ENCODE measurements around the gene FHOD3. TPM values are rescaled to one million over a fixed set of nuclear protein-coding genes. Genes with fewer than 3 reads are reported as not detected.
"Not testable (repeated sequence)": the region's sequence is repeated elsewhere in the genome, so short reads cannot be mapped to it uniquely, and the experiment has no call there.

Gene FHOD3
- total RNA-seq, 2 donors from 2014 or later: not detected

- Mint-ChIP-seq H3K27ac (no peak overlapping the region), H3K36me3 (no peaks in the 10 kb centered on the region), H3K27me3 (peaks cover 0 to 2% of the 10 kb centered on the region in 2 donors), H3K4me3 (no peak overlapping the region), H3K9me3 (no peaks in the 10 kb centered on the region), H3K4me1 (ENCODE audit: low read depth in 2 of 2) (no peaks in the 10 kb centered on the region)
- ATAC-seq (no peak), DNase-seq (ENCODE audit: low spot score) (no peak)
Measured at GRCh38 chr18:36459786-36460185, 162.3 kb downstream of the FHOD3 start.

GRCh38 chr18:36460324-36460850, 162.9 kb downstream of the FHOD3 start:
- Mint-ChIP-seq H3K27ac (no peak overlapping the region), H3K4me3 (no peak overlapping the region), H3K27me3 (peaks cover 0 to 2% of the 10 kb centered on the region in 2 donors), H3K36me3 (no peaks in the 10 kb centered on the region), H3K4me1 (ENCODE audit: low read depth in 2 of 2) (no peaks in the 10 kb centered on the region), H3K9me3 (no peaks in the 10 kb centered on the region)
- DNase-seq (ENCODE audit: low spot score) (no peak), ATAC-seq (no peak)

GRCh38 chr18:36460854-36461253, 163.3 kb downstream of the FHOD3 start:
- ATAC-seq: peak in 1 of 2 donors; percentile 41
- Mint-ChIP-seq H3K27me3 (peaks cover 0 to 2% of the 10 kb centered on the region in 2 donors), H3K36me3 (no peaks in the 10 kb centered on the region), H3K4me1 (ENCODE audit: low read depth in 2 of 2) (no peaks in the 10 kb centered on the region), H3K9me3 (no peaks in the 10 kb centered on the region), H3K4me3 (no peak overlapping the region), H3K27ac (no peak overlapping the region)
- DNase-seq (ENCODE audit: low spot score): no peak

GRCh38 chr18:36461551-36461987, 164.1 kb downstream of the FHOD3 start:
- Mint-ChIP-seq H3K9me3 (no peaks in the 10 kb centered on the region), H3K27me3 (peaks cover 0 to 2% of the 10 kb centered on the region in 2 donors), H3K27ac (no peak overlapping the region), H3K4me3 (no peak overlapping the region), H3K4me1 (ENCODE audit: low read depth in 2 of 2) (no peaks in the 10 kb centered on the region), H3K36me3 (no peaks in the 10 kb centered on the region)
- ATAC-seq: no peak
- DNase-seq (ENCODE audit: low spot score): no peak

- not testable (repeated sequence) for H3K9me3 Mint-ChIP-seq; H3K36me3 Mint-ChIP-seq; H3K27ac Mint-ChIP-seq; H3K27me3 Mint-ChIP-seq; H3K4me3 Mint-ChIP-seq; ATAC-seq; DNase-seq (ENCODE audit: low spot score); H3K4me1 Mint-ChIP-seq (ENCODE audit: low read depth in 2 of 2)
Measured at GRCh38 chr18:36463516-36463915, 166.0 kb downstream of the FHOD3 start.

- Mint-ChIP-seq H3K4me3 (no peak overlapping the region), H3K9me3 (no peaks in the 10 kb centered on the region), H3K4me1 (ENCODE audit: low read depth in 2 of 2) (no peaks in the 10 kb centered on the region), H3K27ac (no peak overlapping the region), H3K27me3 (no peaks in the 10 kb centered on the region), H3K36me3 (no peaks in the 10 kb centered on the region)
- no peak for ATAC-seq
- no peak for DNase-seq (ENCODE audit: low spot score)
Measured at GRCh38 chr18:36464126-36464651, 166.7 kb downstream of the FHOD3 start.

GRCh38 chr18:36465276-36465675, 167.8 kb downstream of the FHOD3 start:
- H3K36me3 Mint-ChIP-seq: no peaks in the 10 kb centered on the region
- H3K9me3 Mint-ChIP-seq: no peaks in the 10 kb centered on the region
- H3K4me3 Mint-ChIP-seq: no peak overlapping the region
- H3K27ac Mint-ChIP-seq: no peak overlapping the region
- ATAC-seq (no peak), DNase-seq (ENCODE audit: low spot score) (no peak)
- no peaks in the 10 kb centered on the region for H3K27me3 Mint-ChIP-seq
- H3K4me1 Mint-ChIP-seq (ENCODE audit: low read depth in 2 of 2): no peaks in the 10 kb centered on the region

- ATAC-seq: no peak
- no peaks in the 10 kb centered on the region for H3K9me3 Mint-ChIP-seq
- no peaks in the 10 kb centered on the region for H3K36me3 Mint-ChIP-seq
- H3K27me3 Mint-ChIP-seq: no peaks in the 10 kb centered on the region
- no peak overlapping the region for H3K27ac Mint-ChIP-seq
- H3K4me3 Mint-ChIP-seq: no peak overlapping the region
- no peak for DNase-seq (ENCODE audit: low spot score)
- H3K4me1 Mint-ChIP-seq (ENCODE audit: low read depth in 2 of 2): no peaks in the 10 kb centered on the region
Measured at GRCh38 chr18:36465970-36466369, 168.5 kb downstream of the FHOD3 start.

- H3K4me3 Mint-ChIP-seq: no peak overlapping the region
- no peaks in the 10 kb centered on the region for H3K9me3 Mint-ChIP-seq
- no peak overlapping the region for H3K27ac Mint-ChIP-seq
- ATAC-seq: no peak
- no peaks in the 10 kb centered on the region for H3K36me3 Mint-ChIP-seq
- no peak for DNase-seq (ENCODE audit: low spot score)
- H3K27me3 Mint-ChIP-seq: no peaks in the 10 kb centered on the region
- no peaks in the 10 kb centered on the region for H3K4me1 Mint-ChIP-seq (ENCODE audit: low read depth in 2 of 2)
Measured at GRCh38 chr18:36467614-36468013, 170.1 kb downstream of the FHOD3 start.

- Mint-ChIP-seq H3K9me3 (no peaks in the 10 kb centered on the region), H3K36me3 (no peaks in the 10 kb centered on the region), H3K27ac (no peak overlapping the region), H3K27me3 (no peaks in the 10 kb centered on the region), H3K4me1 (ENCODE audit: low read depth in 2 of 2) (no peaks in the 10 kb centered on the region), H3K4me3 (no peak overlapping the region)
- no peak for DNase-seq (ENCODE audit: low spot score)
- no peak for ATAC-seq
Measured at GRCh38 chr18:36468161-36468560, 170.6 kb downstream of the FHOD3 start.

- Mint-ChIP-seq H3K36me3 (no peaks in the 10 kb centered on the region), H3K4me3 (no peak overlapping the region), H3K27me3 (peaks cover 0 to 3% of the 10 kb centered on the region in 2 donors), H3K4me1 (ENCODE audit: low read depth in 2 of 2) (no peaks in the 10 kb centered on the region), H3K9me3 (no peaks in the 10 kb centered on the region), H3K27ac (no peak overlapping the region)
- DNase-seq (ENCODE audit: low spot score): no peak
- no peak for ATAC-seq
Measured at GRCh38 chr18:36469461-36469860, 171.9 kb downstream of the FHOD3 start.

GRCh38 chr18:36470896-36471295, 173.4 kb downstream of the FHOD3 start:
- Mint-ChIP-seq H3K4me1 (ENCODE audit: low read depth in 2 of 2) (no peaks in the 10 kb centered on the region), H3K4me3 (no peak overlapping the region), H3K27me3 (peaks cover 0 to 3% of the 10 kb centered on the region in 2 donors), H3K9me3 (no peaks in the 10 kb centered on the region), H3K36me3 (no peaks in the 10 kb centered on the region), H3K27ac (no peak overlapping the region)
- DNase-seq (ENCODE audit: low spot score) (no peak), ATAC-seq (peak in 1 of 2 donors; percentile 29)

- no peaks in the 10 kb centered on the region for H3K4me1 Mint-ChIP-seq (ENCODE audit: low read depth in 2 of 2)
- peaks cover 0 to 3% of the 10 kb centered on the region in 2 donors for H3K27me3 Mint-ChIP-seq
- no peaks in the 10 kb centered on the region for H3K9me3 Mint-ChIP-seq
- H3K27ac Mint-ChIP-seq: no peak overlapping the region
- H3K36me3 Mint-ChIP-seq: no peaks in the 10 kb centered on the region
- ATAC-seq (no peak), DNase-seq (ENCODE audit: low spot score) (no peak)
- H3K4me3 Mint-ChIP-seq: no peak overlapping the region
Measured at GRCh38 chr18:36471393-36471792, 173.9 kb downstream of the FHOD3 start.

GRCh38 chr18:36476433-36476832, 178.9 kb downstream of the FHOD3 start:
- peaks cover 8 to 13% of the 10 kb centered on the region in 2 donors for H3K27me3 Mint-ChIP-seq
- ATAC-seq (no peak), DNase-seq (ENCODE audit: low spot score) (no peak)
- H3K4me3 Mint-ChIP-seq: no peak overlapping the region
- H3K27ac Mint-ChIP-seq: no peak overlapping the region
- H3K9me3 Mint-ChIP-seq: no peaks in the 10 kb centered on the region
- H3K4me1 Mint-ChIP-seq (ENCODE audit: low read depth in 2 of 2): no peaks in the 10 kb centered on the region
- no peaks in the 10 kb centered on the region for H3K36me3 Mint-ChIP-seq

GRCh38 chr18:36477776-36478175, 180.3 kb downstream of the FHOD3 start:
- Mint-ChIP-seq H3K4me3 (no peak overlapping the region), H3K27ac (no peak overlapping the region), H3K36me3 (no peaks in the 10 kb centered on the region), H3K4me1 (ENCODE audit: low read depth in 2 of 2) (no peaks in the 10 kb centered on the region), H3K27me3 (peaks cover 8 to 13% of the 10 kb centered on the region in 2 donors), H3K9me3 (no peaks in the 10 kb centered on the region)
- no peak for ATAC-seq
- DNase-seq (ENCODE audit: low spot score): no peak

All from natural killer cell treated with Interleukin-12 subunit alpha and Interleukin-12 subunit beta and Interleukin-15 and Interleukin-18, amount 100 ng/mL, for 72 hours (primary cell).